C4-2B (cell line): Measurements from ENCODE around the gene IFNGR2.

Source experiments
- ZFX ChIP-seq: fragments of 450-650 bp; IDR thresholded peaks from 2 replicates; pipeline ENCODE4 v1.6.1; 2017
- TF ChIP-seq, protein P1 (sequence below): fragments of 450-650 bp; conservative IDR thresholded peaks from 2 replicates; pipeline ENCODE4 v1.5.1; 2017; ENCODE audit warnings: mild to moderate bottlenecking

DNA sequence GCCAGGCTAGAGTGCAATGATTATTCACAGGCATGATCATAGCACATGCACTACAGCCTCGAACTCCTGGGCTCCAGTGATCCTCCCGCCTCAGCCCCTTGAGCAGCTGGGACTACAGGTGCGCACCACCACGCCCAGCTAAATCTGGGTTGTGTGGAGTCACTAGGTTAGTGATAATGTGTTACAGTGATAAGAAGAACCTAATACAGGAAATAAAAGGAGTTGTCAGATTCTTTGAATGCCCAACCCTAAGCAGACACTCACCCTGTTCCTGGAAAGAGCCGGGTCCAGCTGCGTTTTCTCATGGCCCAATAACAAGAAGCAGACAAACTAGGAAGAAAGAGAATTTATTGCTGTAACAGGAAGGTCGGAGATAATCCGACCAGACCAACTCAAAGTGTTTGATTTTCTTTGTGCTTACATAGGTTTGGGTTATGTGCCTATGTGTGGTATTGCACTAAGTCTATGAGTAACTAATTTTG is 8.8 kb downstream of the IFNGR2 start:
- TF ChIP-seq, protein P1, sequence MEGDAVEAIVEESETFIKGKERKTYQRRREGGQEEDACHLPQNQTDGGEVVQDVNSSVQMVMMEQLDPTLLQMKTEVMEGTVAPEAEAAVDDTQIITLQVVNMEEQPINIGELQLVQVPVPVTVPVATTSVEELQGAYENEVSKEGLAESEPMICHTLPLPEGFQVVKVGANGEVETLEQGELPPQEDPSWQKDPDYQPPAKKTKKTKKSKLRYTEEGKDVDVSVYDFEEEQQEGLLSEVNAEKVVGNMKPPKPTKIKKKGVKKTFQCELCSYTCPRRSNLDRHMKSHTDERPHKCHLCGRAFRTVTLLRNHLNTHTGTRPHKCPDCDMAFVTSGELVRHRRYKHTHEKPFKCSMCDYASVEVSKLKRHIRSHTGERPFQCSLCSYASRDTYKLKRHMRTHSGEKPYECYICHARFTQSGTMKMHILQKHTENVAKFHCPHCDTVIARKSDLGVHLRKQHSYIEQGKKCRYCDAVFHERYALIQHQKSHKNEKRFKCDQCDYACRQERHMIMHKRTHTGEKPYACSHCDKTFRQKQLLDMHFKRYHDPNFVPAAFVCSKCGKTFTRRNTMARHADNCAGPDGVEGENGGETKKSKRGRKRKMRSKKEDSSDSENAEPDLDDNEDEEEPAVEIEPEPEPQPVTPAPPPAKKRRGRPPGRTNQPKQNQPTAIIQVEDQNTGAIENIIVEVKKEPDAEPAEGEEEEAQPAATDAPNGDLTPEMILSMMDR, result no peak
- TF ChIP-seq ZFX, result no peak
